ENCODE data around the gene GSTT4. TPM values are rescaled to one million over a fixed set of nuclear protein-coding genes. Genes with fewer than 3 reads are reported as not detected.
"Not testable (repeated sequence)": the region's sequence is repeated elsewhere in the genome, so short reads cannot be mapped to it uniquely, and the experiment has no call there.

The GSTT4 gene
- total RNA-seq, 2 donors from 2014 or later: not detected

GRCh38 chr22:23970816-23971486 lies 34.3 kb downstream of the GSTT4 start:
- no peak for TF ChIP-seq CTCF (IDR thresholded peaks at IDR 0.05)
- ATAC-seq (ENCODE audit: insufficient number of reproducible peaks, low FRiP score, low read depth) (no peak), DNase-seq (ENCODE audit: low spot score) (no peak)
- Histone ChIP-seq H3K9me3 (no peaks in the 10 kb centered on the region), H3K36me3 (peaks cover 18% of the 10 kb centered on the region), H3K27ac (no peak overlapping the region), H3K4me1 (ENCODE audit: control insufficient read depth in 1 of 2, low read depth in 2 of 2) (no peaks in the 10 kb centered on the region), H3K4me3 (no peak overlapping the region), H3K27me3 (replicated peaks; ENCODE audit: insufficient read depth) (no peaks in the 10 kb centered on the region)

GRCh38 chr22:23970201-23970641 lies 35.0 kb downstream of the GSTT4 start:
- H3K4me1 ChIP-seq (ENCODE audit: control insufficient read depth in 1 of 2, low read depth in 2 of 2): no peaks in the 10 kb centered on the region
- TF ChIP-seq CTCF (IDR thresholded peaks at IDR 0.05): no peak
- peaks cover 18% of the 10 kb centered on the region for H3K36me3 ChIP-seq
- no peak for DNase-seq (ENCODE audit: low spot score)
- no peak for ATAC-seq (ENCODE audit: insufficient number of reproducible peaks, low FRiP score, low read depth)
- H3K9me3 ChIP-seq: no peaks in the 10 kb centered on the region
- H3K27me3 ChIP-seq (replicated peaks; ENCODE audit: insufficient read depth): no peaks in the 10 kb centered on the region
- H3K27ac ChIP-seq: no peak overlapping the region
- H3K4me3 ChIP-seq: no peak overlapping the region

- DNase-seq (ENCODE audit: low spot score) (no peak), ATAC-seq (ENCODE audit: insufficient number of reproducible peaks, low FRiP score, low read depth) (no peak)
- no peaks in the 10 kb centered on the region for H3K9me3 ChIP-seq
- no peaks in the 10 kb centered on the region for H3K4me1 ChIP-seq (ENCODE audit: control insufficient read depth in 1 of 2, low read depth in 2 of 2)
- H3K36me3 ChIP-seq: peaks cover 18% of the 10 kb centered on the region
- TF ChIP-seq CTCF (IDR thresholded peaks at IDR 0.05): no peak
- no peaks in the 10 kb centered on the region for H3K27me3 ChIP-seq (replicated peaks; ENCODE audit: insufficient read depth)
- no peak overlapping the region for H3K27ac ChIP-seq
- H3K4me3 ChIP-seq: no peak overlapping the region
Observed at GRCh38 chr22:23969071-23969470, 36.2 kb downstream of the GSTT4 start.

GRCh38 chr22:23966568-23966967 lies 38.7 kb downstream of the GSTT4 start, which contains the start of gene DDTL:
TSS of gene DDTL (plus strand) at chr22:23966888. CDS start at chr22:23966915, 27 bp downstream.
- DNase-seq (ENCODE audit: low spot score); H3K27ac ChIP-seq; H3K9me3 ChIP-seq; H3K27me3 ChIP-seq (replicated peaks; ENCODE audit: insufficient read depth); H3K4me1 ChIP-seq (ENCODE audit: control insufficient read depth in 1 of 2, low read depth in 2 of 2); H3K4me3 ChIP-seq: not testable (repeated sequence)
- peaks cover 14% of the 10 kb centered on the region for H3K36me3 ChIP-seq
- peak; percentile 93 for ATAC-seq (ENCODE audit: insufficient number of reproducible peaks, low FRiP score, low read depth)

- H3K4me1 ChIP-seq (ENCODE audit: control insufficient read depth in 1 of 2, low read depth in 2 of 2); DNase-seq (ENCODE audit: low spot score); H3K9me3 ChIP-seq; ATAC-seq (ENCODE audit: insufficient number of reproducible peaks, low FRiP score, low read depth); H3K27ac ChIP-seq; H3K27me3 ChIP-seq (replicated peaks; ENCODE audit: insufficient read depth); H3K36me3 ChIP-seq; H3K4me3 ChIP-seq: not testable (repeated sequence)
Observed at GRCh38 chr22:23966094-23966493, 39.2 kb downstream of the GSTT4 start.

GRCh38 chr22:23961084-23961771 lies 44.0 kb downstream of the GSTT4 start, which contains the start of gene GSTT2B:
TSS of gene GSTT2B (minus strand) at chr22:23961195. CDS start at chr22:23961131, 64 bp downstream.
- not testable (repeated sequence) for H3K4me3 ChIP-seq; H3K27ac ChIP-seq; H3K4me1 ChIP-seq (ENCODE audit: control insufficient read depth in 1 of 2, low read depth in 2 of 2); H3K36me3 ChIP-seq; DNase-seq (ENCODE audit: low spot score); H3K9me3 ChIP-seq; H3K27me3 ChIP-seq (replicated peaks; ENCODE audit: insufficient read depth); ATAC-seq (ENCODE audit: insufficient number of reproducible peaks, low FRiP score, low read depth)
